Pancreas (tissue), 10 donors: ENCODE data around the gene PDZD4. TPM values are rescaled to one million over a fixed set of nuclear protein-coding genes. Genes with fewer than 3 reads are reported as not detected.

Experiments used
- ATAC-seq, 4 donors: fragments of 200-7000 bp; cut with Tn5 transposase; one replicate each; pipeline versions ENCODE4 v1.8.0 to v1.9.1; 2020; ENCODE audit warnings: mild to moderate bottlenecking in 4 of 4, moderate library complexity in 4 of 4
- DNase-seq, 6 donors: peaks; one replicate each; pipeline ENCODE4 v3.0.0-alpha.2; 2020
- FAIRE-seq: peaks from 2 replicates; lab custom pipeline; 2012; peaks lifted over from hg19 to GRCh38; lab: Jason Lieb, UNC
- H3K27ac ChIP-seq, 4 donors: fragments of 200-600 bp; sonication (generic); 1 replicate in 3 of 4; 2 replicates in 1 of 4; pipeline versions ENCODE4 v1.5.0 to v1.8.0; 2020
- H3K27me3 ChIP-seq, 4 donors: fragments of 200-600 bp; one replicate each; pipeline ENCODE4 v1.8.0; 2021
- H3K36me3 ChIP-seq, 3 donors: fragments of 200-600 bp; sonication (generic) in 1 of 3; one replicate each; pipeline versions ENCODE4 v1.5.0 to v1.8.0; 2020 to 2021
- H3K4me1 ChIP-seq, 3 donors: fragments of 200-600 bp; one replicate each; pipeline ENCODE4 v1.8.0; 2021
- H3K4me3 ChIP-seq, 4 donors: fragments of 200-600 bp; sonication (generic) in 2 of 4; one replicate each; pipeline versions ENCODE4 v1.5.0 to v1.8.0; 2020 to 2021
- H3K9me3 ChIP-seq, 4 donors: fragments of 200-600 bp; one replicate each; pipeline ENCODE4 v1.8.0; 2021
- WGBS, 2 donors: extraction: QIAGEN DNeasy Blood & Tissue Kit; methylation state at CpG; one replicate each; pipeline ENCODE4 v1.1.7; 2013; 5-methylcytosine and 5-hydroxymethylcytosine counted together
- intact Hi-C, 3 donors: fragments of 100-400 bp; cut with DNase I; formaldehyde crosslinking; loops; one replicate each; pipeline versions ENCODE4 v1.11.1 to v1.14.2; 2022
- polyA plus RNA-seq, 2 donors: library from polyadenylated mRNA; stranded (reverse); fragments of 200-250 nt; gene quantifications; one replicate each; pipeline ENCODE4 v1.2.3, GENCODE V29; 2013
- total RNA-seq, 6 donors: library from RNA; stranded (reverse); fragmentation: NEBNext Ultra II Directional in 4 of 6; extraction: Animal tissue kit (Norgen Biotek cat#: 25700) in 4 of 6; gene quantifications; one replicate each; pipeline versions ENCODE4 v1.2.1 to v1.2.4, GENCODE V29; 2021 to 2023
- TF ChIP-seq, protein P1 (sequence below), 4 donors: fragments of 200-600 bp; sonication (generic) in 3 of 4; IDR thresholded peaks; one replicate each; pipeline versions ENCODE4 v1.5.0 to v1.8.0; 2021; ENCODE audit warnings: antibody characterized with exemption in 4 of 4
- donor health status: healthy with polysubstance abuse.
- donor health status: DM: no; HTN: no; CAD: no; lungs with moderate emphysema.
- donor health status: DM: no; HTN: no; CAD: no.
- donor health status: control.
- donor health status: control.
- donor health status: Bipolar disorder and iron deficiency.
- donor health status: DM: yes; HTN: yes; CAD: no.
- donor health status: DM: no; HTN: no; CAD: no.
- donor health status: DM: no; HTN: no; CAD: no.
- donor health status: DM: yes; HTN: yes; CAD: no.

The PDZD4 gene
- total and polyA plus RNA-seq, 8 donors: 0.79 to 15.2 (median 1.6) TPM

DNA sequence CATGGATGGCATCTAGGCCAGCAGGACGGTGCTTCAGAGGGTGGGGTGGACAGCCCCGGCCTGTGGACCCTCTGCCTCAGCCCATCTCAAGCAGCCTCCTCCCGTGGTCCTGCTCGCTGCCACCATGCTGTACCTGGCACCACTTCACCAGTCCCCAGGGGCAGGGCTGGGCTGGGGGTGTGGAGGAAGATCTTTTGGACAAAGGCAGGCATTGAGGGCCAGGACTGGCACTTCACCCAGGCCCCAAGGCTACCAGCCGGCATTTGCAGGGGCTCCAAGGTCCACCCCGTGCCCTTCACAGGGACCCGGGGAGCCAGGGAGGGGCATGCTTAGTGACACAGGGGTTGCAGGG lies 65.6 kb downstream of the PDZD4 start:
- peaks cover 0 to 3% (median 0%) of the 10 kb centered on the region in 4 donors for H3K27me3 ChIP-seq
- TF ChIP-seq, protein P1, sequence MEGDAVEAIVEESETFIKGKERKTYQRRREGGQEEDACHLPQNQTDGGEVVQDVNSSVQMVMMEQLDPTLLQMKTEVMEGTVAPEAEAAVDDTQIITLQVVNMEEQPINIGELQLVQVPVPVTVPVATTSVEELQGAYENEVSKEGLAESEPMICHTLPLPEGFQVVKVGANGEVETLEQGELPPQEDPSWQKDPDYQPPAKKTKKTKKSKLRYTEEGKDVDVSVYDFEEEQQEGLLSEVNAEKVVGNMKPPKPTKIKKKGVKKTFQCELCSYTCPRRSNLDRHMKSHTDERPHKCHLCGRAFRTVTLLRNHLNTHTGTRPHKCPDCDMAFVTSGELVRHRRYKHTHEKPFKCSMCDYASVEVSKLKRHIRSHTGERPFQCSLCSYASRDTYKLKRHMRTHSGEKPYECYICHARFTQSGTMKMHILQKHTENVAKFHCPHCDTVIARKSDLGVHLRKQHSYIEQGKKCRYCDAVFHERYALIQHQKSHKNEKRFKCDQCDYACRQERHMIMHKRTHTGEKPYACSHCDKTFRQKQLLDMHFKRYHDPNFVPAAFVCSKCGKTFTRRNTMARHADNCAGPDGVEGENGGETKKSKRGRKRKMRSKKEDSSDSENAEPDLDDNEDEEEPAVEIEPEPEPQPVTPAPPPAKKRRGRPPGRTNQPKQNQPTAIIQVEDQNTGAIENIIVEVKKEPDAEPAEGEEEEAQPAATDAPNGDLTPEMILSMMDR (IDR thresholded peaks at IDR 0.05): no peak
- H3K4me1 ChIP-seq: no peaks in the 10 kb centered on the region
- no peak for FAIRE-seq
- no peaks in the 10 kb centered on the region for H3K36me3 ChIP-seq
- intact Hi-C loops: loop anchor here in 2 of 3 donors (5.0 to 10.0 kb wide), 2 partner anchors 188 to 190 kb away; no protein-coding TSS in a partner anchor
- peak in 3 of 6 donors; percentile 13 to 71 (median 25) for DNase-seq
- no peaks in the 10 kb centered on the region for H3K9me3 ChIP-seq
- peak; percentile 4 to 28 (median 9) for ATAC-seq
- WGBS, 2 donors: 63 to 66% methylated on average over 6 to 7 of the region's 7 CpGs
- peak overlapping the region in 3 of 4 donors; percentile 12 to 53 (median 34) for H3K27ac ChIP-seq
- peak overlapping the region in 1 of 4 donors; percentile 8 for H3K4me3 ChIP-seq

DNA sequence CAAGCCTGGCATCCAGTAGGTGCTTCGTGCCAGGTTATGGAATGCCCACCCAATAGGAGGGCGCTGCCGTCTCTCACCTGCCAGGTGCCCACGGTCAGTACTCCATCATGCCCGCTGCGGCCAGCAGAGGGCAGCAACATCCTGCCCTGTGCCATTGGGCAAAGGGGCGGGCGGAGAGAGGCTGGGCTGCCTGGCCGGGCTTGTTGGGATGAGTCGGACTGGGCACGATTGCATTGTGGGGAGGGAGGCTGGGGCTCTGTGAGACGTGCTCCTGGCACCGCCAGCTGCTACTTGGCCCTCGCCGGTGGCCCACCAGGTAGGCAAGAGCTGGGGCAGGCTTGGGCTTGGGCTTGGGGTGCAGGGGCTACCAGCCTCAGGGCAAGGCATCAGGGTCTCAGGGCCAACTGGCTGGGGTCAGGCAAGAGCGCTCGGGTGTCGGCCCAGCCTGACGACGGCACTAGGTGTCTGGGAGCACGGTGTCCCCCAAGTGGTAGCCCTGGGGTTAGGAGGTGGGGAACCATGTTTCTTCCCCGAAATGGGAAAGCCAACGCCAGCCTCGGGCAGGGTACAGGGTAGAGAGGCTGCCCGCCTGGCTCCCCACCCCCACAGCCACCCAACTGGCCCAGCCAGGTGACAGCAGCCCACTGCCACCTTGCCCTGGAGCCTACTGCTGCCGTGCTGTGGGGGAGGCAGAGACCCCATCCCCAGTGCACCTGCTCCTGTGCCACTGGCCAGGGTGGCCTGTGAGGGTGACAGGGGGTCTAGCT lies 66.2 kb downstream of the PDZD4 start, which contains the start of gene PLXNB3:
Gene PLXNB3, plus strand, starts transcription at position 261 of the 767 bp plus-strand sequence. CDS start 1,287 bp downstream, outside the sequence.
- H3K9me3 ChIP-seq: no peaks in the 10 kb centered on the region
- peak; percentile 67 to 96 (median 86) for DNase-seq
- H3K27ac ChIP-seq: peak within 1 kb of the TSS in 3 of 4 donors; percentile 12 to 53 (median 34)
- no peak for FAIRE-seq
- peak within 1 kb of the TSS in 1 of 4 donors; percentile 8 for H3K4me3 ChIP-seq
- no peaks in the 10 kb centered on the region for H3K36me3 ChIP-seq
- 15 to 30% methylated on average over 26 of the region's 26 CpGs for WGBS, 2 donors
- TF ChIP-seq, protein P1 (IDR thresholded peaks at IDR 0.05): peak; percentile 82 to 93 (median 88)
- ATAC-seq: peak; percentile 88 to 95 (median 91)
- intact Hi-C loops: loop anchor here in 1 of 3 donors (10.0 kb wide), 1 partner anchor 191 kb away; no protein-coding TSS in a partner anchor
- H3K27me3 ChIP-seq: peaks cover 0 to 3% (median 0%) of the 10 kb centered on the region in 4 donors
- no peaks in the 10 kb centered on the region for H3K4me1 ChIP-seq

DNA sequence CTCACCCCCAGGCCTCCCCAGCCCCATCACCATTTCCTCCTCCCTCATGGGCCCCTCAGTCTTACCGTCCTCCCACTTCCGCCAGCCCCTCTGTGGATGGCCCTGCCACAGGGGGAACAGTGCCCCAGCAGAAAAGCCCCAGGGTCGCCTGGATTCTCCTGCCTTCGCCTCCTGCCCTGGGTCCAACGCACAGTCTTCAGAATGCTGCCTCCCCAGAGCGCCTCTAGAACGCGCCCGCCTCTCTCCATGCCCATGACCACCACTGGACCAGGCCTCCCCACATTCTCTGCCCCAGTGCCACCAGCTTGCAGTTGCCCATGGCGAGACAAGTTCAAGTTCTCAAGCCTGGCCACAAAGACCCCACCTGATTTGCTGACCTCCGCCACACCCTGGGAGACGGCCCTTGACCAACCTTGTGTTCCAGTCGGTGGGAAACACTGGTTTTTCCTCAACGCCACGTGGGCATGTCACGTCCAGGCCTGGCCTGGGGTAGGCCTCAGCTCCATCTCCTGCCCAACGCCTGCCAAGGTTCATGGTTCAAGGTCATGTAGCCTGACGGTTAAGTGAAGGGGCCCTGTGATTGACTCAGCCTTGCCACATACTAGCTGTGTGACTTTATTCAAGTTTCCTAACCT lies 66.9 kb downstream of the PDZD4 start:
- DNase-seq (peak in 2 of 6 donors; percentile 14 to 64), ATAC-seq (no peak), FAIRE-seq (no peak)
- H3K27ac ChIP-seq: no peak overlapping the region
- WGBS, 2 donors: 62 to 72% methylated on average over 15 to 18 of the region's 18 CpGs
- TF ChIP-seq, protein P1 (IDR thresholded peaks at IDR 0.05): no peak
- intact Hi-C loops: loop anchor here in 1 of 3 donors (10.0 kb wide), 1 partner anchor 191 kb away; no protein-coding TSS in a partner anchor
- no peaks in the 10 kb centered on the region for H3K9me3 ChIP-seq
- H3K4me3 ChIP-seq: no peak overlapping the region
- peaks cover 0 to 3% (median 0%) of the 10 kb centered on the region in 4 donors for H3K27me3 ChIP-seq
- no peaks in the 10 kb centered on the region for H3K36me3 ChIP-seq
- H3K4me1 ChIP-seq: no peaks in the 10 kb centered on the region

DNA sequence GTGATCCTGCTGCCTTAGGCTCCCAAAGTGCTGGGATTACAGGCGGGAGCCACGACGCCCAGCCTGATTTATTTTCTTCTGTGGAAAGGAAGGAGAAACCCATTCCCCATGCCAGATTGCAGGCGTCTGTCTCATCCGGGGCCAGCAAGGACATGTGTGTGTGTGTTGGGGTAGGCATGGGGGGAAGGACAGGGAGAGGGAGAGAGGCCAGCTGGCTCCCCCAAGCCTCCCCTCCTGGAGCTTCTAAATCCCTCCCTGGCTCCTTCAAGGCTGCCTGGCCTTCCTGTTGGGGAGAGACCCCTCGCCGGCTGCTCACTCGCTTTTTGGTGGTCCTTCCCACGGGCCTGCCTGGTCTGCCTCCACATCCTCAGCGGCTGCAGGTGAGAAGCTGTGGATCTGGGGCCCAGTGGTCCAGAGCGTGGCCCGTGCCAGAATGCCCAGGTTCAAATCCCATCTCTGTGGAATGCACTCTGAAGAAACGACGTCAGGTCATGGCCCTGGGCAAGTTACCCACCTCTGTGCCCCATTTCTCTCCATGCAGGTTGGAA lies 67.6 kb downstream of the PDZD4 start:
- 76 to 80% methylated on average over 14 of the region's 14 CpGs for WGBS, 2 donors
- intact Hi-C loops: loop anchor here in 1 of 3 donors (10.0 kb wide), 1 partner anchor 192 kb away; no protein-coding TSS in a partner anchor
- no peaks in the 10 kb centered on the region for H3K4me1 ChIP-seq
- H3K27me3 ChIP-seq: peaks cover 0 to 3% (median 0%) of the 10 kb centered on the region in 4 donors
- TF ChIP-seq, protein P1 (IDR thresholded peaks at IDR 0.05): no peak
- no peak overlapping the region for H3K4me3 ChIP-seq
- FAIRE-seq: no peak
- DNase-seq: peak in 1 of 6 donors; percentile 8
- ATAC-seq: no peak
- no peaks in the 10 kb centered on the region for H3K36me3 ChIP-seq
- H3K9me3 ChIP-seq: no peaks in the 10 kb centered on the region
- no peak overlapping the region for H3K27ac ChIP-seq
